HepG2 (cell line): Measurements from ENCODE around the gene FAM162A.

ENCODE experiments used
- SMAD3 ChIP-seq: sonication (generic); formaldehyde crosslinking; IDR thresholded peaks from 2 replicates; pipeline ENCODE4 v1.4.0; 2020; ENCODE audit warnings: missing genetic modification reagents
- TF ChIP-seq, protein P1 (sequence below): sonication (generic); formaldehyde crosslinking; IDR thresholded peaks from 2 replicates; pipeline ENCODE4 v1.5.0; 2020; ENCODE audit warnings: mild to moderate bottlenecking, missing genetic modification reagents, moderate library complexity

DNA sequence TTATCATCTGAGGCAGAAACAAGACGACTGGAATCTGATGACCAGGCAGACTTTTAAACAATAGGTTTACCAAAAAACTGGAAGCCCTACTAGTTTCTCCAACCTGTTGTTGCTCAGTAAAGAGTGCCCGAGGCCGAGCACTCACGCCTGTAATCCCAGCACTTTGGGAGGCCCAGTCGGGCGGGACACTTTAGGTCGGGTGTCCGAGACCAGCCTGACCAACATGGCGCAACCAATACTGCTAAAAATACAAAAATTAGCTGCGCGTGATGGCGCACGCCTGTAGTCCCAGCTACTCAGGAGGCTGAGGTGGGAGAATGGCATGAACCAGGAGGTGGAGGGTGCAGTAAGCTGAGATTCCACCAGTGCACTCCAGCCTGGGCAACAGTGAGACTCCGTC, 33.0 kb downstream of the FAM162A start:
- TF ChIP-seq, protein P1, sequence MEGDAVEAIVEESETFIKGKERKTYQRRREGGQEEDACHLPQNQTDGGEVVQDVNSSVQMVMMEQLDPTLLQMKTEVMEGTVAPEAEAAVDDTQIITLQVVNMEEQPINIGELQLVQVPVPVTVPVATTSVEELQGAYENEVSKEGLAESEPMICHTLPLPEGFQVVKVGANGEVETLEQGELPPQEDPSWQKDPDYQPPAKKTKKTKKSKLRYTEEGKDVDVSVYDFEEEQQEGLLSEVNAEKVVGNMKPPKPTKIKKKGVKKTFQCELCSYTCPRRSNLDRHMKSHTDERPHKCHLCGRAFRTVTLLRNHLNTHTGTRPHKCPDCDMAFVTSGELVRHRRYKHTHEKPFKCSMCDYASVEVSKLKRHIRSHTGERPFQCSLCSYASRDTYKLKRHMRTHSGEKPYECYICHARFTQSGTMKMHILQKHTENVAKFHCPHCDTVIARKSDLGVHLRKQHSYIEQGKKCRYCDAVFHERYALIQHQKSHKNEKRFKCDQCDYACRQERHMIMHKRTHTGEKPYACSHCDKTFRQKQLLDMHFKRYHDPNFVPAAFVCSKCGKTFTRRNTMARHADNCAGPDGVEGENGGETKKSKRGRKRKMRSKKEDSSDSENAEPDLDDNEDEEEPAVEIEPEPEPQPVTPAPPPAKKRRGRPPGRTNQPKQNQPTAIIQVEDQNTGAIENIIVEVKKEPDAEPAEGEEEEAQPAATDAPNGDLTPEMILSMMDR (CRISPR knock-in tag): no peak
- no peak for TF ChIP-seq SMAD3 (CRISPR knock-in tag)
